Ascending aorta (tissue), 2 donors: Measurements from ENCODE around the gene RHBDL1. TPM values are rescaled to one million over a fixed set of nuclear protein-coding genes. Genes with fewer than 3 reads are reported as not detected.

Source experiments
- DNase-seq, 2 donors: peaks; one replicate each; pipeline ENCODE4 v3.0.0-alpha.2; 2019; ENCODE audit warnings: low spot score in 2 of 2
- H3K27ac ChIP-seq, 2 donors: fragments of 200-600 bp; sonication (generic); one replicate each; pipeline ENCODE4 v1.5.1; 2016 to 2017; ENCODE audit warnings: mild to moderate bottlenecking in 1 of 2
- H3K27me3 ChIP-seq: fragments of 200-600 bp; sonication (generic); one replicate; pipeline ENCODE4 v1.5.1; 2017
- H3K36me3 ChIP-seq, 2 donors: fragments of 200-600 bp; sonication (generic); one replicate each; pipeline ENCODE4 v1.5.1; 2016
- H3K4me1 ChIP-seq, 2 donors: fragments of 200-600 bp; sonication (generic); one replicate each; pipeline ENCODE4 v1.5.1; 2016 to 2017; ENCODE audit warnings: mild to moderate bottlenecking in 1 of 2
- H3K4me3 ChIP-seq, 2 donors: fragments of 200-600 bp; sonication (generic); one replicate each; pipeline ENCODE4 v1.5.1; 2016 to 2017; ENCODE audit warnings: mild to moderate bottlenecking in 1 of 2
- H3K9me3 ChIP-seq, 2 donors: fragments of 200-600 bp; sonication (generic); one replicate each; pipeline ENCODE4 v1.5.1; 2016
- intact Hi-C: fragments of 100-400 bp; cut with DNase I; formaldehyde crosslinking; loops from one replicate; pipeline ENCODE4 v1.15.1; 2023
- total RNA-seq: library from RNA; depleted of rRNA; stranded (reverse); fragments of >200 nt; gene quantifications from one replicate; pipeline ENCODE4 v1.1.0, GENCODE V29; 2016
- TF ChIP-seq, protein P1 (sequence below), 3 experiments: fragments of 200-600 bp in 2 of 3; fragments of 450-650 bp in 1 of 3; sonication (generic) in 2 of 3; IDR thresholded peaks; one replicate each; pipeline ENCODE4 v1.5.1; 2016 to 2019; ENCODE audit warnings: antibody characterized with exemption in 3 of 3, mild to moderate bottlenecking in 1 of 3, moderate library complexity in 1 of 3

RHBDL1 gene
- total RNA-seq, 1 donor from 2014 or later, result 1.1 TPM

GRCh38 chr16:708959-709358, 33.5 kb downstream of the RHBDL1 start:
- no peak for DNase-seq
- Histone ChIP-seq H3K27ac (no peak overlapping the region), H3K27me3 (peaks cover 22% of the 10 kb centered on the region), H3K9me3 (no peaks in the 10 kb centered on the region), H3K4me3 (no peak overlapping the region), H3K4me1 (peaks cover 0 to 10% of the 10 kb centered on the region in 2 donors), H3K36me3 (no peaks in the 10 kb centered on the region)
- TF ChIP-seq, protein P1, sequence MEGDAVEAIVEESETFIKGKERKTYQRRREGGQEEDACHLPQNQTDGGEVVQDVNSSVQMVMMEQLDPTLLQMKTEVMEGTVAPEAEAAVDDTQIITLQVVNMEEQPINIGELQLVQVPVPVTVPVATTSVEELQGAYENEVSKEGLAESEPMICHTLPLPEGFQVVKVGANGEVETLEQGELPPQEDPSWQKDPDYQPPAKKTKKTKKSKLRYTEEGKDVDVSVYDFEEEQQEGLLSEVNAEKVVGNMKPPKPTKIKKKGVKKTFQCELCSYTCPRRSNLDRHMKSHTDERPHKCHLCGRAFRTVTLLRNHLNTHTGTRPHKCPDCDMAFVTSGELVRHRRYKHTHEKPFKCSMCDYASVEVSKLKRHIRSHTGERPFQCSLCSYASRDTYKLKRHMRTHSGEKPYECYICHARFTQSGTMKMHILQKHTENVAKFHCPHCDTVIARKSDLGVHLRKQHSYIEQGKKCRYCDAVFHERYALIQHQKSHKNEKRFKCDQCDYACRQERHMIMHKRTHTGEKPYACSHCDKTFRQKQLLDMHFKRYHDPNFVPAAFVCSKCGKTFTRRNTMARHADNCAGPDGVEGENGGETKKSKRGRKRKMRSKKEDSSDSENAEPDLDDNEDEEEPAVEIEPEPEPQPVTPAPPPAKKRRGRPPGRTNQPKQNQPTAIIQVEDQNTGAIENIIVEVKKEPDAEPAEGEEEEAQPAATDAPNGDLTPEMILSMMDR (IDR thresholded peaks at IDR 0.05), result no peak
- intact Hi-C loops, result no loop called here

- Histone ChIP-seq H3K36me3 (no peaks in the 10 kb centered on the region), H3K4me3 (no peak overlapping the region), H3K4me1 (peaks cover 3 to 15% of the 10 kb centered on the region in 2 donors), H3K27me3 (peaks cover 14% of the 10 kb centered on the region), H3K27ac (no peak overlapping the region), H3K9me3 (no peaks in the 10 kb centered on the region)
- DNase-seq, result no peak
- intact Hi-C loops, result loop anchor here (2.0 to 10.0 kb wide), 2 partner anchors 345 to 385 kb away; partner anchors contain the start of gene C1QTNF8
- TF ChIP-seq, protein P1 (IDR thresholded peaks at IDR 0.05), result no peak
These were observed 34.4 kb downstream of the RHBDL1 start for GRCh38 chr16:709566-710499.

DNA sequence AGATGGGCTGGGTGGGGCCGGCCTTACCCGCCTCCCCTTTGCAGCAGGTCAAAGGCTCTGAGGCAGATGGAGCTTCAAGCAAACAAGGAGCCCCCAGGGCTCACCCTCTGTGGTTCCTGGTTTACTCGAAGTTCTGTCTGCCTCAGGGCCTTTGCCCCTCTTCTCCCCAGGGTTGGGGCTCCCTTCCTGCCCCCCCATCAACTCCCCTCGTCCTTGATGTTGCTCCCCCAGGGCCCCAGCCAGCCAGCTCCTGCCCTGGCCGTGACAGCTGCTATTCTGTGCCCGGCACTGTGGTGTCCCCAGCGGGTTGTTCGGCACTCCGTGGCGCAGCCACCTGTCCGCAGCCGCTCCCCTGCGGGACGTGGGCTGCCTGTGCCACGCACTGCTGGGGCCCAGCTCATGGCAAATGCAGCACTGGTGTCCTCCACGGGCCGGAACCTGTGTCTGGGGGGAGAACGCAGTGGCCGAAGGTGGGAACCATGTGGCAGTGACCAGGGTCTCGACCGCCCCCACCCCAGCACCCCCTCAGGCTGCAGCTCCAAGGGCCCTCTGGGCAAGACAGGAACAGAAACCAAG, 35.1 kb downstream of the RHBDL1 start:
- Histone ChIP-seq H3K4me1 (peaks cover 3 to 17% of the 10 kb centered on the region in 2 donors), H3K36me3 (no peaks in the 10 kb centered on the region), H3K27ac (no peak overlapping the region), H3K9me3 (no peaks in the 10 kb centered on the region), H3K4me3 (no peak overlapping the region), H3K27me3 (peaks cover 14% of the 10 kb centered on the region)
- intact Hi-C loops, result loop anchor here (1.0 to 10.0 kb wide), 3 partner anchors 75 to 384 kb away; partner anchors contain the start of gene C1QTNF8
- DNase-seq, result no peak
- TF ChIP-seq, protein P1 (IDR thresholded peaks at IDR 0.05), result no peak

- TF ChIP-seq, protein P1 (IDR thresholded peaks at IDR 0.05), result no peak
- Histone ChIP-seq H3K4me1 (peaks cover 7 to 19% of the 10 kb centered on the region in 2 donors), H3K27ac (no peak overlapping the region), H3K36me3 (no peaks in the 10 kb centered on the region), H3K27me3 (peaks cover 12% of the 10 kb centered on the region), H3K9me3 (no peaks in the 10 kb centered on the region), H3K4me3 (no peak overlapping the region)
- intact Hi-C loops, result loop anchor here (1.0 to 10.0 kb wide), 3 partner anchors 74 to 384 kb away; partner anchors contain the start of gene C1QTNF8
- DNase-seq, result no peak
These were observed 35.6 kb downstream of the RHBDL1 start for GRCh38 chr16:711084-711483.

- no peak overlapping the region for H3K4me3 ChIP-seq
- TF ChIP-seq, protein P1 (IDR thresholded peaks at IDR 0.05), result peak; percentile 87 to 95 (median 93)
- DNase-seq, result peak in 1 of 2 donors; percentile 77
- no peaks in the 10 kb centered on the region for H3K36me3 ChIP-seq
- intact Hi-C loops, result loop anchor here (1.0 to 10.0 kb wide), 3 partner anchors 74 to 383 kb away; partner anchors contain the start of gene C1QTNF8
- peaks cover 10 to 23% of the 10 kb centered on the region in 2 donors for H3K4me1 ChIP-seq
- H3K27ac ChIP-seq, result no peak overlapping the region
- H3K27me3 ChIP-seq, result peaks cover 6% of the 10 kb centered on the region
- no peaks in the 10 kb centered on the region for H3K9me3 ChIP-seq
These were observed 36.3 kb downstream of the RHBDL1 start for GRCh38 chr16:711548-712320.
